Panc1 (cell line): Measurements from ENCODE around the gene CYB5B.

Experiments used
- SIN3A ChIP-seq: IDR thresholded peaks from 2 replicates; pipeline ENCODE4 v1.6.1; 2012; ENCODE audit warnings: low read depth, mild to moderate bottlenecking, low read length, moderate library complexity, borderline replicate concordance; ENCODE audit not compliant: insufficient read depth
- TF ChIP-seq, protein P1 (sequence below), 2 experiments: IDR thresholded peaks; 2 replicates each; pipeline ENCODE4 v1.6.1; 2011 to 2012; ENCODE audit warnings: low read depth in 2 of 2, control low read depth in 1 of 2, low read length in 1 of 2, mild to moderate bottlenecking in 1 of 2, moderate library complexity in 1 of 2; ENCODE audit not compliant: insufficient read depth in 1 of 2
- TF ChIP-seq, protein P2 (sequence below): fragments of 450-650 bp; IDR thresholded peaks from 2 replicates; pipeline ENCODE4 v1.5.1; 2017; ENCODE audit warnings: mild to moderate bottlenecking

DNA sequence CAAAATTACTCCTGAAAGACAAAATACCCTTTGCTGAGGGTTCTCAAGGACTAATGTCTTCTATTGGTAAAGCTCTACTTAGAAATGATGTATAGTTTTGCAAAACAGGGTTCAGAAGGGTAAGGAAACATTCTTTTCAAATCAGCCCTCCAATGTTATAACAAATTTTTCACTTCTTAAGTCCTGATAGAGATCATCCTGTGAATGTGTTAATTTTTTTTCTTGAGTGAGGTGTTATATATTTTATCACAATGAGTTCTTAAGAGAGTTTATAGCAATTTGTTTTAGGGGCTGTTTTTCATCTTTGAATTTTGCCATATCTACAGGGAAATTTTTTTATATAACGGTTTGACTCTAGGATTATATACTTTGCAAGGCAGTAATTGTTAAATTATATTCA, 29.5 kb downstream of the CYB5B start:
- TF ChIP-seq, protein P1, sequence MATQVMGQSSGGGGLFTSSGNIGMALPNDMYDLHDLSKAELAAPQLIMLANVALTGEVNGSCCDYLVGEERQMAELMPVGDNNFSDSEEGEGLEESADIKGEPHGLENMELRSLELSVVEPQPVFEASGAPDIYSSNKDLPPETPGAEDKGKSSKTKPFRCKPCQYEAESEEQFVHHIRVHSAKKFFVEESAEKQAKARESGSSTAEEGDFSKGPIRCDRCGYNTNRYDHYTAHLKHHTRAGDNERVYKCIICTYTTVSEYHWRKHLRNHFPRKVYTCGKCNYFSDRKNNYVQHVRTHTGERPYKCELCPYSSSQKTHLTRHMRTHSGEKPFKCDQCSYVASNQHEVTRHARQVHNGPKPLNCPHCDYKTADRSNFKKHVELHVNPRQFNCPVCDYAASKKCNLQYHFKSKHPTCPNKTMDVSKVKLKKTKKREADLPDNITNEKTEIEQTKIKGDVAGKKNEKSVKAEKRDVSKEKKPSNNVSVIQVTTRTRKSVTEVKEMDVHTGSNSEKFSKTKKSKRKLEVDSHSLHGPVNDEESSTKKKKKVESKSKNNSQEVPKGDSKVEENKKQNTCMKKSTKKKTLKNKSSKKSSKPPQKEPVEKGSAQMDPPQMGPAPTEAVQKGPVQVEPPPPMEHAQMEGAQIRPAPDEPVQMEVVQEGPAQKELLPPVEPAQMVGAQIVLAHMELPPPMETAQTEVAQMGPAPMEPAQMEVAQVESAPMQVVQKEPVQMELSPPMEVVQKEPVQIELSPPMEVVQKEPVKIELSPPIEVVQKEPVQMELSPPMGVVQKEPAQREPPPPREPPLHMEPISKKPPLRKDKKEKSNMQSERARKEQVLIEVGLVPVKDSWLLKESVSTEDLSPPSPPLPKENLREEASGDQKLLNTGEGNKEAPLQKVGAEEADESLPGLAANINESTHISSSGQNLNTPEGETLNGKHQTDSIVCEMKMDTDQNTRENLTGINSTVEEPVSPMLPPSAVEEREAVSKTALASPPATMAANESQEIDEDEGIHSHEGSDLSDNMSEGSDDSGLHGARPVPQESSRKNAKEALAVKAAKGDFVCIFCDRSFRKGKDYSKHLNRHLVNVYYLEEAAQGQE (IDR thresholded peaks at IDR 0.05; ENCODE audit: insufficient read depth in 1 of 2, low read depth in 2 of 2, low read length in 1 of 2), result no peak
- TF ChIP-seq, protein P2, sequence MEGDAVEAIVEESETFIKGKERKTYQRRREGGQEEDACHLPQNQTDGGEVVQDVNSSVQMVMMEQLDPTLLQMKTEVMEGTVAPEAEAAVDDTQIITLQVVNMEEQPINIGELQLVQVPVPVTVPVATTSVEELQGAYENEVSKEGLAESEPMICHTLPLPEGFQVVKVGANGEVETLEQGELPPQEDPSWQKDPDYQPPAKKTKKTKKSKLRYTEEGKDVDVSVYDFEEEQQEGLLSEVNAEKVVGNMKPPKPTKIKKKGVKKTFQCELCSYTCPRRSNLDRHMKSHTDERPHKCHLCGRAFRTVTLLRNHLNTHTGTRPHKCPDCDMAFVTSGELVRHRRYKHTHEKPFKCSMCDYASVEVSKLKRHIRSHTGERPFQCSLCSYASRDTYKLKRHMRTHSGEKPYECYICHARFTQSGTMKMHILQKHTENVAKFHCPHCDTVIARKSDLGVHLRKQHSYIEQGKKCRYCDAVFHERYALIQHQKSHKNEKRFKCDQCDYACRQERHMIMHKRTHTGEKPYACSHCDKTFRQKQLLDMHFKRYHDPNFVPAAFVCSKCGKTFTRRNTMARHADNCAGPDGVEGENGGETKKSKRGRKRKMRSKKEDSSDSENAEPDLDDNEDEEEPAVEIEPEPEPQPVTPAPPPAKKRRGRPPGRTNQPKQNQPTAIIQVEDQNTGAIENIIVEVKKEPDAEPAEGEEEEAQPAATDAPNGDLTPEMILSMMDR, result no peak
- TF ChIP-seq SIN3A, result no peak
